Nephron progenitor cell (in vitro differentiated cells): ENCODE data around the gene ADAMTS7.
"Not testable (repeated sequence)": the region's sequence is repeated elsewhere in the genome, so short reads cannot be mapped to it uniquely, and the experiment has no call there.

ENCODE experiments used
- DNase-seq: peaks from one replicate; pipeline ENCODE4 v3.0.0; 2021
- H3K27ac Mint-ChIP-seq: 2 replicates; pipeline ENCODE4 v1.8.0; 2021; ENCODE audit warnings: mild to moderate bottlenecking, moderate library complexity, mixed read lengths
- H3K27me3 Mint-ChIP-seq: 2 replicates; pipeline ENCODE4 v1.8.0; 2021; ENCODE audit warnings: mild to moderate bottlenecking, low read depth, mixed read lengths; ENCODE audit not compliant: poor library complexity
- H3K36me3 Mint-ChIP-seq: 2 replicates; pipeline ENCODE4 v1.8.0; 2021; ENCODE audit warnings: low read depth, mixed read lengths
- H3K4me1 Mint-ChIP-seq: 2 replicates; pipeline ENCODE4 v1.8.0; 2021; ENCODE audit warnings: mixed read lengths
- H3K4me3 Mint-ChIP-seq: 2 replicates; pipeline ENCODE4 v1.8.0; 2021; ENCODE audit warnings: mild to moderate bottlenecking, moderate library complexity, mixed read lengths
- H3K9me3 Mint-ChIP-seq: 2 replicates; pipeline ENCODE4 v1.8.0; 2021; ENCODE audit warnings: mild to moderate bottlenecking, moderate library complexity, mixed read lengths
- CTCF ChIP-seq: fragments of 200-600 bp; sonication (generic); IDR thresholded peaks from 2 replicates; pipeline ENCODE4 v1.5.0; 2021; ENCODE audit warnings: antibody characterized with exemption

Gene ADAMTS7

GRCh38 chr15:78769473-78770225, 41.6 kb downstream of the ADAMTS7 start:
- H3K27ac Mint-ChIP-seq, H3K9me3 Mint-ChIP-seq, H3K27me3 Mint-ChIP-seq, H3K36me3 Mint-ChIP-seq, DNase-seq, H3K4me3 Mint-ChIP-seq, H3K4me1 Mint-ChIP-seq: not testable (repeated sequence)

- peaks cover 10% of the 10 kb centered on the region for H3K4me1 Mint-ChIP-seq
- H3K27ac Mint-ChIP-seq, result no peak overlapping the region
- H3K4me3 Mint-ChIP-seq, result no peak overlapping the region
- no peak for TF ChIP-seq CTCF
- no peaks in the 10 kb centered on the region for H3K9me3 Mint-ChIP-seq
- H3K36me3 Mint-ChIP-seq, result peaks cover 9% of the 10 kb centered on the region
- H3K27me3 Mint-ChIP-seq, result no peaks in the 10 kb centered on the region
- DNase-seq, result no peak
These were observed 42.5 kb downstream of the ADAMTS7 start for GRCh38 chr15:78768531-78769408.

- H3K27ac Mint-ChIP-seq, result no peak overlapping the region
These were observed 43.2 kb downstream of the ADAMTS7 start for GRCh38 chr15:78768096-78768495.

GRCh38 chr15:78767331-78767951, 43.8 kb downstream of the ADAMTS7 start:
- Mint-ChIP-seq H3K4me3 (no peak overlapping the region), H3K9me3 (no peaks in the 10 kb centered on the region), H3K4me1 (peaks cover 16% of the 10 kb centered on the region), H3K36me3 (peaks cover 7% of the 10 kb centered on the region), H3K27ac (no peak overlapping the region), H3K27me3 (no peaks in the 10 kb centered on the region)
- no peak for DNase-seq
- no peak for TF ChIP-seq CTCF

More at GRCh38 chr15:78768096-78768495, 43.2 kb downstream of the ADAMTS7 start:
- Mint-ChIP-seq H3K27me3 (no peaks in the 10 kb centered on the region), H3K4me1 (peaks cover 15% of the 10 kb centered on the region), H3K36me3 (peaks cover 9% of the 10 kb centered on the region), H3K9me3 (no peaks in the 10 kb centered on the region), H3K4me3 (no peak overlapping the region)
- no peak for TF ChIP-seq CTCF
- DNase-seq, result no peak

DNA sequence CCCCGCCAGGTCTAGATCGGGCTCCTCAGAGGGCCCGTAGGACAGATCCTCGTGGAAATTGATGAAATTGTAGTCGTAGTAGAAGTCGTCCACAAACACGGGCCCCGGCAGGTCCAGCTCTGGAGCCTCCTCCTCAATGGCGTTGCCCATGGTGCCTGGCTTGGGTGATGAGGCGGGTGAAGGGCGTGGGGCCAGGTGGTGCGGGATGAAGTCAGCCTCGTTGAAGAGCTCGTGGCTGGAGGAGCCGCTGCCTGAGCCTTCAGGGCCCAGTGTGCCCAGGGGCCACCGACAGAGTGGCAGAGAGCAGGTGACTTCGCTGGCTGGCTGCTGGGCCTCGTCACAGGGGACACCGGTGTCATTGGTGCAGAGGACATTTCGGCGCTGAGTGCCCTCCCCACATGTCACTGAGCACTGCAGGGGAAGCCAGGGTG, 44.6 kb downstream of the ADAMTS7 start:
- H3K4me1 Mint-ChIP-seq, result peaks cover 22% of the 10 kb centered on the region
- DNase-seq, H3K27me3 Mint-ChIP-seq: not testable (repeated sequence)

GRCh38 chr15:78766041-78766440, 45.2 kb downstream of the ADAMTS7 start:
- no peak for TF ChIP-seq CTCF
- Mint-ChIP-seq H3K4me1 (peaks cover 22% of the 10 kb centered on the region), H3K4me3 (no peak overlapping the region), H3K9me3 (no peaks in the 10 kb centered on the region), H3K27ac (no peak overlapping the region), H3K27me3 (no peaks in the 10 kb centered on the region), H3K36me3 (no peaks in the 10 kb centered on the region)
- no peak for DNase-seq

More for the DNA sequence above, 44.6 kb downstream of the ADAMTS7 start:
- H3K27ac Mint-ChIP-seq, H3K36me3 Mint-ChIP-seq, H3K9me3 Mint-ChIP-seq, H3K4me3 Mint-ChIP-seq: not testable (repeated sequence)

DNA sequence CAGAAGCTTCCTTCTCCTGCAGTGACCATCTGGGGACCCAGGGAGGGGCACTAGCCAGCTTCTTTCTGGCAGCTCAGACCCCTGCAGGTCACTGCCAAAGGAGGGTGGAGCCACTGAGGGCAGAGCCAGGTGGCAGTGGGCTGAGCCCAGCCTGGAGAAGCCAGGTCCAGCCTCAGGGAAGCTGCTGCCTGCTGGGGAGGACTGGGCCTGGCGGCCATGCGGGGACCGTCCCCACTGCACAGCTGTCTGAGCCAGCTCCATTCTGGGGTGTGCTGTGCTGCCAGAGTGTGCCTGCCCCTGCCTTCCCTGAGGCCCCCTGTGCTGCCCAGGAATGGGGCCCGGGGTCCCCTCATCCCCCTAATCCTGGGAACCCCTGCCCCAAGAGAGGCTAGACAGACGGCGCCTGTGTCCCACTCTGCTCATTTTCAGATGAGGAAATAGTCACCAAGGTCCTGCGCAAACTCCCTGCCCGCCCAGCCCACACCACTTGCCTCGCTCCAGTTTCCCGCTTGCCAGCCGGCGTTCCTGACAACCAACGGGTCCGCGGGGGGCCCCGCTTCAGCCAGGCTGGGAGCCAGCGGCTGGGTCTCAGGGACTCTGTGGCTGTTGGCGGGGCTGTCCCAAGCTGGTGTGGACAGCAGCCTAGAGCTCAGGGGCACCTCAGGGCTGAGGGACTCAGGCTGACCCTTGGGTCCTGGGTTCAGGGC, 46.0 kb downstream of the ADAMTS7 start:
- peaks cover 25% of the 10 kb centered on the region for H3K4me1 Mint-ChIP-seq
- H3K4me3 Mint-ChIP-seq, DNase-seq, H3K27ac Mint-ChIP-seq, H3K9me3 Mint-ChIP-seq, H3K27me3 Mint-ChIP-seq, H3K36me3 Mint-ChIP-seq: not testable (repeated sequence)

DNA sequence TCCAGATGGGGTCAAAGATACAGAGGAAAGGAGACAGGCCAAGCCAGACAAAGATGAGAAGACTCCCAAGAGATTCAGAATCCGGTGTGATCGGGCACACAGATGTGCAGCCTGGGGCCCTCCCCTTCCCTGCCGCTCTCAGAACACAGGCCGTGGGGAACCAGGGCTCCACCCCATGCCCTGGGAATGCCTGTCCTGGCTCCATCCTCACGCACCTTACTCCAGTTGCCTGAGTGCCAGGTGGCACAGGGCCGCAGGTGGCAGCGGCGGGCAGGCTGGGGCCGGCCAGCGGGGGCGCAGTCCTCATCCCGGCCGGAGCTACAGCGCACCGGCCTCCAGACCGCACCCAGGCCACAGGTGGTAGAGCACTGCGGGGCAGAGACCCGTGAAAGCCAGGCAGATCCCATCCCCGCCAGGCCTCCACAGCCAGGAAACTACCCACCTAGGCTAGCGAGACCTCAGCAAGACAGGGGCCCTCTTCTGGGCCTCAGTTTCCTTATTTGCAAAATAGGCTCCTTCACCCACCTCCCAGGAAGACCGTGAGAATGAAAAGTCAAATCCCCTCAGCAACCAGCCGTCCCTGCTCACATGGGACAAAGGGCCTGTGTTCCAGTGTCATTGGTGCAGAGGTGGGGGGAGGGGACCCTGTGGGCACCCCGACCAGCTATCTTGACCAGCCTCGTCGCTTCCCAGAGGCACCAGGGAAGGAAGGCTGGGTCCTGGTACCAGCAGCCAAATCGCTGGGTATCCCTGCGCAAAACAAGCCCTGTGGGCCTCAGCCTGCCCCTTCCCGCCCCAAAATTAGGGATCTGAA, 46.7 kb downstream of the ADAMTS7 start:
- H3K27me3 Mint-ChIP-seq, H3K4me3 Mint-ChIP-seq, H3K36me3 Mint-ChIP-seq, H3K9me3 Mint-ChIP-seq, H3K27ac Mint-ChIP-seq, DNase-seq: not testable (repeated sequence)
- peaks cover 25% of the 10 kb centered on the region for H3K4me1 Mint-ChIP-seq
